BE2C (cell line): Measurements from ENCODE around the gene GAPDHS.

Source experiments
- DNase-seq: peaks from one replicate; pipeline ENCODE4 v3.0.0-alpha.2; 2020
- H3K27me3 ChIP-seq: fragments of 250-450 bp; sonication (Bioruptor Pico); 2 replicates; pipeline ENCODE4 v1.5.1; 2020; ENCODE audit warnings: mild to moderate bottlenecking
- H3K36me3 ChIP-seq: fragments of 250-450 bp; sonication (Bioruptor Pico); 2 replicates; pipeline ENCODE4 v1.5.1; 2020; ENCODE audit warnings: mild to moderate bottlenecking
- H3K4me1 ChIP-seq: fragments of 250-450 bp; sonication (Bioruptor Pico); 2 replicates; pipeline ENCODE4 v1.5.1; 2020
- H3K4me3 ChIP-seq: 2 replicates; pipeline ENCODE4 v1.5.1; 2011; ENCODE audit warnings: low read depth, low read length
- H3K9me3 ChIP-seq: fragments of 250-450 bp; sonication (Bioruptor Pico); 2 replicates; pipeline ENCODE4 v1.5.1; 2020
- TF ChIP-seq, protein P1 (sequence below): IDR thresholded peaks from 2 replicates; pipeline ENCODE4 v1.5.1; 2012; ENCODE audit warnings: mild to moderate bottlenecking, low read depth, low read length

GAPDHS gene

GRCh38 chr19:35545001-35545854, 12.0 kb downstream of the GAPDHS start, which contains the start of gene TMEM147:
Gene TMEM147, plus strand, starts transcription at chr19:35545626. Its CDS starts 114 bp downstream, at chr19:35545740.
- H3K9me3 ChIP-seq: no peaks in the 10 kb centered on the region
- peak; percentile 94 for DNase-seq
- H3K4me3 ChIP-seq: peak within 1 kb of the TSS; percentile 94
- no peaks in the 10 kb centered on the region for H3K27me3 ChIP-seq
- TF ChIP-seq, protein P1, sequence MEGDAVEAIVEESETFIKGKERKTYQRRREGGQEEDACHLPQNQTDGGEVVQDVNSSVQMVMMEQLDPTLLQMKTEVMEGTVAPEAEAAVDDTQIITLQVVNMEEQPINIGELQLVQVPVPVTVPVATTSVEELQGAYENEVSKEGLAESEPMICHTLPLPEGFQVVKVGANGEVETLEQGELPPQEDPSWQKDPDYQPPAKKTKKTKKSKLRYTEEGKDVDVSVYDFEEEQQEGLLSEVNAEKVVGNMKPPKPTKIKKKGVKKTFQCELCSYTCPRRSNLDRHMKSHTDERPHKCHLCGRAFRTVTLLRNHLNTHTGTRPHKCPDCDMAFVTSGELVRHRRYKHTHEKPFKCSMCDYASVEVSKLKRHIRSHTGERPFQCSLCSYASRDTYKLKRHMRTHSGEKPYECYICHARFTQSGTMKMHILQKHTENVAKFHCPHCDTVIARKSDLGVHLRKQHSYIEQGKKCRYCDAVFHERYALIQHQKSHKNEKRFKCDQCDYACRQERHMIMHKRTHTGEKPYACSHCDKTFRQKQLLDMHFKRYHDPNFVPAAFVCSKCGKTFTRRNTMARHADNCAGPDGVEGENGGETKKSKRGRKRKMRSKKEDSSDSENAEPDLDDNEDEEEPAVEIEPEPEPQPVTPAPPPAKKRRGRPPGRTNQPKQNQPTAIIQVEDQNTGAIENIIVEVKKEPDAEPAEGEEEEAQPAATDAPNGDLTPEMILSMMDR: no peak
- no peaks in the 10 kb centered on the region for H3K4me1 ChIP-seq
- peaks cover 9% of the 10 kb centered on the region for H3K36me3 ChIP-seq

- TF ChIP-seq, protein P1: no peak
- H3K36me3 ChIP-seq: peaks cover 9% of the 10 kb centered on the region
- no peaks in the 10 kb centered on the region for H3K9me3 ChIP-seq
- peak overlapping the region; percentile 94 for H3K4me3 ChIP-seq
- H3K4me1 ChIP-seq: no peaks in the 10 kb centered on the region
- H3K27me3 ChIP-seq: no peaks in the 10 kb centered on the region
- peak; percentile 44 for DNase-seq
These were observed 12.7 kb downstream of the GAPDHS start for GRCh38 chr19:35545855-35546381.

DNA sequence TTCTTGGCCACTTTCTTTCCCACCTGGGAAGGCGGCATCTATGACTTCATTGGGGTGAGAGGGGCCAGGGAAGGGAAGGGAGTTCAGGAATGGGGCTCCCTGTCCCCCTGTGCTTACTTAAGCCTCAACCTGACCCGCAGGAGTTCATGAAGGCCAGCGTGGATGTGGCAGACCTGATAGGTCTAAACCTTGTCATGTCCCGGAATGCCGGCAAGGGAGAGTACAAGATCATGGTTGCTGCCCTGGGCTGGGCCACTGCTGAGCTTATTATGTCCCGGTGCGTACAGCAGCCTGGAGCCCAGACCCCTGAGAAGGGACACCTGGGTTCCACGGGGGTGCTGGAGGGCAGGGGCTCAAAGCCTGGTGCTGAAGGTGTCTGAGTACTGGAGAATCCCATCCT, 13.3 kb downstream of the GAPDHS start:
- Histone ChIP-seq H3K9me3 (no peaks in the 10 kb centered on the region), H3K36me3 (peaks cover 9% of the 10 kb centered on the region), H3K4me1 (no peaks in the 10 kb centered on the region), H3K4me3 (peak overlapping the region; percentile 94), H3K27me3 (no peaks in the 10 kb centered on the region)
- DNase-seq: no peak
- TF ChIP-seq, protein P1: no peak

DNA sequence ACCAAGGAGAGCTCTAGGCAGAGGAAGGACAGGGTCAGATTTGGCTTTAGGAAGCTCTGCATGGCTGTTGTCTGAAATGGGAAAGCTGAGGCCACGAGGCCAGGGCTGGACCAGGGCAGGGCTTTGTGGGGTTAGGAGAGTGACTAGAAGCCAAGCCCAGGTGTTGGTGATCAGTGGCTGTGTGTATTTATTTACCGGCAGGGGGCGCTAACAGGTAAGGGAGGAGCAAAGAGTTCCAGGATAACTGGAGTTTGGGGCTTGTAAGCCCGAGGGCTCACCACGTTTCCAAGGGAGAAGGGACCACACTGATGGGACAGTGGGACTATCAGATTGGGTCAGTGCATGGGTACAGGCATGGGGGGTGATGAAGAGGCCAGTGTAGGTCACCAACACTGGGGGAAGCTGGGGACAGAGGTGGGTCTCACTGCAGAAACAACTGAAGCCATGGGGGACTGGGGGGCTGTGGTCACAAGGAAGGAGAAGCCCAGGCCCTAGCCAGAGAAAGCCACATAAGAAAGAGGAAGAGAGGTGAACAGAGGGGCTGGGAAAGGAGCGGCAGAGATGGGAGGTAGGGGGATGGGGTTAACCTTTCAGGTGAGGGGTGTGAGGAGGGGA, 16.0 kb downstream of the GAPDHS start:
- Histone ChIP-seq H3K4me1 (no peaks in the 10 kb centered on the region), H3K9me3 (no peaks in the 10 kb centered on the region), H3K36me3 (peaks cover 9% of the 10 kb centered on the region), H3K4me3 (no peak overlapping the region), H3K27me3 (no peaks in the 10 kb centered on the region)
- peak; percentile 73 for DNase-seq
- TF ChIP-seq, protein P1: peak; percentile 75

GRCh38 chr19:35549879-35550523, 16.7 kb downstream of the GAPDHS start:
- TF ChIP-seq, protein P1: no peak
- Histone ChIP-seq H3K27me3 (no peaks in the 10 kb centered on the region), H3K9me3 (no peaks in the 10 kb centered on the region), H3K36me3 (peaks cover 9% of the 10 kb centered on the region), H3K4me3 (no peak overlapping the region), H3K4me1 (no peaks in the 10 kb centered on the region)
- DNase-seq: no peak
